ENCODE data around the gene CBL.

CBL gene

GRCh38 chr11:119273721-119274120 lies 67.6 kb downstream of the CBL start:
- DNase-seq (ENCODE audit: low spot score): no peak

GRCh38 chr11:119277660-119278059 lies 71.5 kb downstream of the CBL start:
- DNase-seq (ENCODE audit: low spot score): no peak

GRCh38 chr11:119282495-119282894 lies 76.4 kb downstream of the CBL start:
- no peak for DNase-seq (ENCODE audit: low spot score)

DNA sequence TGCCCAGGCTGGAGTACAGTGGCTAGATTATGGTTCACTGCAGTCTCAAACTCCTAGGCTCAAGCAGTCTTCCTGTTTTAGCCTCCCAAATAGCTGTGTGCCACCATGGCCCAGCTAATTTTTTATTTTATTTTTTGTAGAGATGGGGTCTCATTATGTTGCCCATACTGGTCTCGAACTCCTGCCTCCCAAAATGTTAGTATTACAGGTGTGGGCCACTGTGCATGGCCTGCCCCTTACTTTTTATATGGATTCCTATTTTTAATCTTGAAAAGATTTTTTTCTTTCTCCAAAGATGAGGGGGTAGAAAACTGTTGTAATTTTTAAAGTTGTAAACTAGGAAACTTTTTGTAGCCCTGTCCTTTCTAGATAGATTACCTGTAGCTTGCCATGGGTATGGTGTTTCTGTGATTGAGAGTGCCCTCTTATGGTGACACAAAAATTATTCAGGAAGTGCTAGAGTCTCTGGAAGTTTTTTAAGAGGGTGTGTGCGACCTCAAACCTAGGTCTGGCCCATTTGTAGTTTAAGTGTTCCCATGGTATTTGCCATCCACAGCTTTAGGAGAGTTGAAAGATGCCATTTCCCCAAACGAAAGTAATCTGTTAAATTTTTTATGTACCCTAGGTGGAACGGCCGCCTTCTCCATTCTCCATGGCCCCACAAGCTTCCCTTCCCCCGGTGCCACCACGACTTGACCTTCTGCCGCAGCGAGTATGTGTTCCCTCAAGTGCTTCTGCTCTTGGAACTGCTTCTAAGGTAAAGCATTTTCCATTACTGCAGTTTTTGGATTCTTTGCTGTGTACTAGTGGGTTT lies 78.4 kb downstream of the CBL start:
- DNase-seq (ENCODE audit: low spot score): peak; percentile 59

GRCh38 chr11:119285431-119285830 lies 79.3 kb downstream of the CBL start:
- DNase-seq (ENCODE audit: low spot score): no peak

DNA sequence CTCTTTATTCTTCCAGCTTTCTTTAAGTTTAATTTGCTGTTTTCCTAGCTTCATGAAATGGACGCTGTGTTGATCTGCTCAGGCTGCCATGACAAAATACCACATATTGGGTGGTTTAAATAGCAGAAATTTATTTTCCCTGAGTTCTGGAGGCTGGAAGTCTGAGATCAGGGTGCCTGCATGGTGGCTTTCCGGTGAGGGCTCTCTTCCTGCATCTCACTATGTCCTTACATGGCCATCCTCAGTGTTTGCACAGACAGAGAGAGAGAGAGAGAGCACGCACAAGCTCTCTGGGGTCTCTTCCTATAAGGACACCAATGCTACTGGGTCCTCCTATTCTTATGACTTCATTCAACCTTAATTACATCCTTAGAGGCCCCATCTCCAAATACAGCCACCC lies 82.1 kb downstream of the CBL start:
- DNase-seq (ENCODE audit: low spot score): no peak

DNA sequence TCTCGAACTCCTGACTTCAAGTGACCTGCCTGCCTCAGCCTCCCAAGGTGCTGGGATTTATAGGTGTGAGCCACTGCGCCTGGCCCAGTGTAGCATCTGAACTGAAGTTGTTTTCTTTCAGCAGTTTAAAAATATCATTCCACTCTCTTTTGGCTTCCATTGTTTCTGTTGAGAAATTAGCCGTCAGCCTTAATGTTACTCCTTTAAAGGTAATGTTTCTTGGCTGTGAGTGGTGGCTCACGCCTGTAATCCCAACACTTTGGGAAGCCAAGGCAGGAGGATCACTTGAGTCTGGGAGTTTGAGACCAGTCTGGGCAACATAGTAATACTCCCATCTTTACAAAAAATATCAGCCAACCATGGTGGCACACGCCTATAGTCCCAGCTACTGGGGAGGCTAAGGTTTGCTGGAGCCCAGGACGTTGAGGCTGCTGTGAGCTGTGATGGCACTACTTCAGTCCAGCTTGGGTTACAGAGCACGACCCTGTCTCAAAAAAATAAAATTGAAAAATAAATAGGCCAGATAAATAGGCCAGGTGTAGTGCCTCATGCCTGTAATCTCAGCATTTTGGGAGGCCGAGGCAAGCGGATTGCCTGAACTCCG lies 84.9 kb downstream of the CBL start:
- no peak for DNase-seq (ENCODE audit: low spot score)

GRCh38 chr11:119293461-119293860 lies 87.3 kb downstream of the CBL start:
- no peak for DNase-seq (ENCODE audit: low spot score)

- DNase-seq (ENCODE audit: low spot score): no peak
Observed at GRCh38 chr11:119295178-119295577, 89.0 kb downstream of the CBL start.

GRCh38 chr11:119297938-119298337 lies 91.8 kb downstream of the CBL start:
- no peak for DNase-seq (ENCODE audit: low spot score)

DNA sequence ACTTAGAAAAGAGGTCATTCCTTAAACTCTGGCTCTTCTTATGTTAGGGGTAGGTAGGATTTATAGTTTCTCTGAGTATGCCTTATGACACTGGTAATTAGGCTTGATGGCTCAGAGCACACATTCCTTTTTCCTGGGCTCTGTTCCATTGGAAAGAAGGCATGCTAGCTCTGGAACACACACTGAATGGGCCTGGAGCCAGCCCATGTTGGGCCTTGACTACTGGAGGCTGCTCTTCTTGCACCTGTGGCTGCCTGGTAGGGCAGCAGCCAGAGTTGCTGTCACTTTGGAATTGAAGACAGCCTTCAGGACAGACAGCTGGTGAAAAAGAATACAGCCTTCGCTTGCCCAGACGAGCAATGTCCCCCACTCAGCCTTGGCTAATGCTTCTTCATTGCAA lies 92.6 kb downstream of the CBL start:
- no peak for DNase-seq (ENCODE audit: low spot score)

DNA sequence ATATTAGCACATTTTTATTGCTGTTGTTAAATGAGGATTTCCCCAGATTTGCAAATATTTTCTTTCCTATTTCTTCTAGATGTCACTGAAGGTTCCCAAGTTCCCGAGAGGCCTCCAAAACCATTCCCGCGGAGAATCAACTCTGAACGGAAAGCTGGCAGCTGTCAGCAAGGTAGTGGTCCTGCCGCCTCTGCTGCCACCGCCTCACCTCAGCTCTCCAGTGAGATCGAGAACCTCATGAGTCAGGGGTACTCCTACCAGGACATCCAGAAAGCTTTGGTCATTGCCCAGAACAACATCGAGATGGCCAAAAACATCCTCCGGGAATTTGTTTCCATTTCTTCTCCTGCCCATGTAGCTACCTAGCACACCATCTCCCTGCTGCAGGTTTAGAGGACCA lies 93.3 kb downstream of the CBL start:
- DNase-seq (ENCODE audit: low spot score): no peak

DNA sequence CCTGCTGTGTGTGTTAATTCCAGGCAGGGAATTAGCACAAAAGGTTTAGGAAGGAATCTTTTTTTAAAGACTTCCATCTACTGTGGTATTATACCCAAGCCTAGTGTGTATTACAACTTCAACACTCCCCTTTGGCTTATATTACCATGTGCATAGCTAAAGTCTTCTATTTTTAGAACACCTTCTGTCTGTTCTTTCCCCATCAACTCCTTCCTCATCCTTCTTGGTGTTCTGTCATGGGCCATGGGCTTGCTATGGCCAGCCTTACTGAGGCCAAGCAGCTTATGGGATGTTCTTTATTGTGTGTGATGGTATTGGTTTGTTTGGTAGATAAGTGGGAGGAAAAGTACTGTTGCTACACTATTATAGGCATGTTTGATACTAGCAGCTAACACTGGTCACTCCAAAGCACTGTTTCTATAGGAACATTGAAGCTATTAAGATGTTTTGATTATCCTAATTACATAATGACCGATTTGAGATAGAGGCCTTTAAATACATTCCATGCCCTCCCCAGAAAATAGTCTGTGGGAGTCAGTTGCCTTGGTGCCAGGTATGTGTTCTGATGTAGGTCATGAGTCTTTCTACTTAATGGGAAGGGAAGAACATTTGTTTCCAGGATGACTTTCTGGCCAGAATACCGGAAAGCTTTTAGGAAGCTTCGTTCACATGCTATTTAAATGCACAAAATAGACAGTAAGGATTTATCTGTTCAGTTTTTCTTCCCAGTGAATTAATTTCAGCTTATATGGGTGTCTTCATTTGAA lies 94.2 kb downstream of the CBL start:
- no peak for DNase-seq (ENCODE audit: low spot score)

DNA sequence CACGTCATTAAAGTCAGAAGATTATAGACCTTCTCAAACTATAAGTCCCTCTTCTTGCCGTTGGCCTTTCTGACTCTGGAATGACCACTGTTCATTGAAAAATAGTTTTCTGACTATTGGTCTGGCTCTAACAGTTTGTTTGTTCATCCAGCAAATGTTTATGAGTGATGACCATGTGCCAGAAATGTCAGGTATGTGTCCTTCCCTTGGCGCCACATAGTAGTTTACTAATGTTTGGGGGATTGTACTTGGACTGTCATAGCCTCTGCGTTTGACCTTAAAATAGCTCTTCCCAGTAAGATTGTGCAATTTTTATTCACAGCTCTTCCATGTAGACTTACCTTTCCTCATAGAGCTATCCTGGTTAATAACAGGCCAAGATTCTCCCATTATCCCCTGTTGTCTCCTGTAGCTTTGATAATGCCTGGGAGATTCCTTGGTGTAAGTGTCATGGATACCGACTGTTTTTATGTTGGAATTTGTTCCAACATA lies 97.1 kb downstream of the CBL start:
- no peak for DNase-seq (ENCODE audit: low spot score)

- no peak for DNase-seq (ENCODE audit: low spot score)
Observed at GRCh38 chr11:119305556-119306372, 99.6 kb downstream of the CBL start.

DNA sequence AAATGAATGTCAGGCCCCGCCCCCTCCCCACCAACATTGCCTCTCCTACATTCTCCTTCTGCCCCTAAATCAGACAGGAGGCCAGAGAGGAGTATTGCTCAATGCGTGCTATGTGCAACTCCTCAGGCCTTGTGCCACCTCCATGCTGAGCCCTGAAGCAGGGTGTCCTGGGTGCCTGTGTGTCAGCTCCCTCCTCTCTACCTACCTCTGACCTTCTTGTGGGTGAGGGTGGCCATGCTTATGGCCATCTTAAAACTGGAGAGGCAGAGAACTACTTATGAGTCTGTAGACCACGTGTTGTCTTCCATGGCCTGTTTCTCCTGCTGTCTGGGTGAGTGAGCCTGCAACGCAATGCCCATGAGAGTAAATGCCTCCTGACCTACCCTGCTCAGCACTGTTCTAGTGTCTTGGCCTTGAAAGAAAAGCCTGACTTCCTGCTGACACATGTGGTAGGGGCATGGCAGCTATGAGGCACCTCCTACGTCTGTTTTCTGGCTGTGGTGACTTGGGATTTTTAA lies 100.3 kb downstream of the CBL start:
- no peak for DNase-seq (ENCODE audit: low spot score)

DNA sequence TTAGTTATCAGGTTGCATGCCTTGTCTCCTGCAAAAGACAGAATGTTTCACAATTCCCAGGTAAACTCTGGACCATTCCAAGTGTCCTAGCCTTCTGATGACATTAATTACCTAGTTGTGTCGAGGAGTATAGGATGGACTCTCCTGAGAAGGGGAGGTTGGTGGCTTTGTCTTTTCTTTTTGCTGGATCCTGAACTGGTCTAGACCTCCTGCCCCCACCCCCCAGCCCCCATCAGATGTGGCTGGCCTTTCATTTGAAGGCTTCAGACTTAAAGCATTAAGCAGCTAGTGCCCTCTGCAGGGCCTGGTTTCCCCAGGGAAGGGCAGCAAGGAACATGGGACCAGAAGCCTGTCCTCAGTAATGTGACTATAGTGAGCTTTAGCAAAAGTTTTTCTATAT lies 101.1 kb downstream of the CBL start:
- no peak for DNase-seq (ENCODE audit: low spot score)

- DNase-seq (ENCODE audit: low spot score): no peak
Observed at GRCh38 chr11:119307974-119308373, 101.8 kb downstream of the CBL start.

- DNase-seq (ENCODE audit: low spot score): no peak
Observed at GRCh38 chr11:119309411-119309810, 103.3 kb downstream of the CBL start.

DNA sequence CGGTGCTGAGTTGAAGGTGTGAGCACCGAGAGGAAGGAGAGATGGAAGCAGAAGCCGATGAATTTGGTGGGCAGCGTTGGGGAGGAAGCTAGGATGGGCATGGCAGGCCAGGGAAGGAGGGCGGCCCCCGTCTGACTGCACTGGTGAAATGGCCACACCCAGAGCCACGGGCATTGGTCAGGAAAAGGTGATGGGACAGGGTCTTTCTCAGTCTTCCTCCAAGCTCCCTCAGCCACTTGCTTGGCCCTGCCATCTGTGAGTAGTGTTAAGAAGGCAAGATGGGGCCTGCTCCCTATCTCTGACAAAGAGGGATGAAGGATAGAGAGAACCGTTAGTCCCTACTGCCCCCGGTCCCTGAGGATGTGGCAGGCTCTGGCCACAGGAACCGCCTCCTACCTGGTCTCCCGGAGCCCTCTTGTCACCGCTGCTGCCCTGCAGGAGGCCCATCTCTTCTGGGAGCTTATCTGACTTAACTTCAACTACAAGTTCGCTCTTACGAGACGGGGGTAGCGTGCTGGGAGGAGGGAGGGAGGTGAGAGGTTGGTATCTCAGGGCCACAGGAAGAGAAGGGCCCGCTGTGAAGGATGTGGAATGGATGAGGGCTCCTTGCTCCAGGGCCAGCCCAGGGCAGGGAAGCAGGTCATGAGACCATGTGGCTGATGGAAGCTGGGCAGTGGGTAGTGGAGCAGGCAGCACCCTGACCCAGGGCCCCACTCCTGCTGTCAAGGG lies 104.0 kb downstream of the CBL start:
- no peak for DNase-seq (ENCODE audit: low spot score)

DNA sequence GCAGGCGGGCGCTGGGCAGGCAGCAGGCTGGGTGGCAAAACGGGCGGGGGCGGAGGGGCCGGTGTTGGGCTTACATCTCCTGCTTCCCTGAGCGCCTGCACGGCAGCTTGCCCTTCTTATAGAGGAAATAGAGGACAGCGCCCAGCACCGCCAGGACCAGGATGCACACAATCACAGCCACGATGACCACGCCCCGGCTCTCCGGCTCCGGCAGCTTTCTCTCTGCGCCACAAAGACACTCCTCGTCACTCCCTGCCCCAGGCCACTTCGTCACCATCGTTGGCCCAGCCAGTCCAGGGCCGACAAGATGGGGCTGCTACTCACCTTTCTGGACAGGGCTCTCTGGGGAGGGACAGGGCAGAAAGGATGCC lies 104.5 kb downstream of the CBL start:
- DNase-seq (ENCODE audit: low spot score): no peak
